Loucy (cell line): ENCODE results near the gene TP53AIP1.

Experiments
- CTCF ChIP-seq: fragments of 200-600 bp; sonication (generic); conservative IDR thresholded peaks from 2 replicates; pipeline ENCODE4 v1.5.1; 2014; ENCODE audit warnings: mild to moderate bottlenecking, antibody characterized with exemption, low read length
- EZH2phosphoT487 ChIP-seq: fragments of 200-600 bp; IDR thresholded peaks from 2 replicates; pipeline ENCODE4 v1.6.1; 2018; ENCODE audit warnings: antibody characterized with exemption, mild to moderate bottlenecking, moderate library complexity, borderline replicate concordance

DNA sequence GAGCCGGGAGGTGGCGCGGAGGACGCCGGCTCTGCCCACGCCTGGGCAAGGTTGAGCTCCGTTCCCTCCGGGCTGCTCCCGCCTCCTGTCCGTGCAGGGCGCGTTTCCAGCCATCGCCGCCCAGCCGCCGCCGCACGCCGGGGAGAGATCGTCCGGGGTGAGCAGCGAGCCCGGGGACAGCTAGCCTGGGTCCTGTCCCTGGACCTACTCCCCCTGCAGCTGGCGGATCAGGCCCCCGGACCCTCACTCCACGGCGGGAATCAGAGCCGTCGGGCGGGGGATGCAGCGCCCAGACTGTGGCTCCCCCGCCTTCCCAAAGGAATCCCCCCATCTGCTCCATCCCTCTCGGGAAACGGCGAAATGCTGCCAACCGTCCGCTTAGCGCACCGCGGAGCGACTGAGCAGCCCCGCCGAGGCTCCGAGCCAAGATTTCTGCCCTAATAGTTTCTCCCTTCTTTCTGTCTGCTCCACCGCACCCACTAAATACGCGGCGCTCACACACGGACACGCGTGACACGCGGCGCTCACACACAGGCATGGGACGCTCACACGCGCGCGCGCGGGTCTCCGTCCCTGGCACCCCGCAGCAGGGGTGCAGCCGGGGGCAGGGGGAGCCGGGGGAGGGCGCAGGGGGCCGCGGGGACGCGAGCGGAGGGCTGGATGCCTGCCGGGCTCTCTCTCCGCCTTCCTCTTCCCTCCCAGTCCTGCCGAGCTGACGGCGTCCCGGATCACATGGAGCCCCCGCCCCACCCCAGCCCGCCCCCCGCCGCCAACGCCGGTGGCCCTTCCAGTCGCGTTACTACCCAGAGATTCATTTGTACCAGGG, 51.9 kb downstream of the TP53AIP1 start, which contains the start of gene KCNJ5:
- TF ChIP-seq CTCF (no peak), EZH2phosphoT487 (no peak)
